Smooth muscle cell (in vitro differentiated cells): Measurements from ENCODE around the gene POLR1H. TPM values are rescaled to one million over a fixed set of nuclear protein-coding genes. Genes with fewer than 3 reads are reported as not detected.

Experiments
- DNase-seq: peaks from one replicate; lab custom pipeline; 2025; ENCODE audit not compliant: unreplicated experiment; lab: John Stamatoyannopoulos, UW
- H2AFZ ChIP-seq: fragments of 200-600 bp; sonication (generic); 2 replicates; pipeline ENCODE4 v1.6.0; 2016; ENCODE audit warnings: antibody characterized with exemption, low read depth, mild to moderate bottlenecking
- H3F3A ChIP-seq: fragments of 200-600 bp; sonication (generic); 2 replicates; pipeline ENCODE4 v1.6.0; 2017; ENCODE audit warnings: antibody characterized with exemption, low read depth
- H3K27ac ChIP-seq: fragments of 200-600 bp; sonication (generic); 2 replicates; pipeline ENCODE4 v1.5.1; 2016; ENCODE audit warnings: low read depth, mild to moderate bottlenecking
- H3K27me3 ChIP-seq: fragments of 200-600 bp; sonication (generic); 2 replicates; pipeline ENCODE4 v1.6.1; 2016; ENCODE audit warnings: low read depth, mild to moderate bottlenecking
- H3K36me3 ChIP-seq: fragments of 200-600 bp; sonication (generic); 2 replicates; pipeline ENCODE4 v1.5.1; 2016; ENCODE audit warnings: low read depth
- H3K4me1 ChIP-seq: fragments of 200-600 bp; sonication (generic); 2 replicates; pipeline ENCODE4 v1.5.1; 2016; ENCODE audit warnings: low read depth
- H3K4me2 ChIP-seq: fragments of 200-600 bp; sonication (generic); 2 replicates; pipeline ENCODE4 v1.6.0; 2016; ENCODE audit warnings: mild to moderate bottlenecking
- H3K4me3 ChIP-seq: fragments of 200-600 bp; sonication (generic); 2 replicates; pipeline ENCODE4 v1.5.1; 2016; ENCODE audit warnings: mild to moderate bottlenecking
- H3K79me2 ChIP-seq: fragments of 200-600 bp; sonication (generic); 2 replicates; pipeline ENCODE4 v1.6.0; 2016; ENCODE audit warnings: low read depth, mild to moderate bottlenecking
- H3K9ac ChIP-seq: fragments of 200-600 bp; sonication (generic); 2 replicates; pipeline ENCODE4 v1.6.0; 2016; ENCODE audit warnings: low read depth
- H3K9me3 ChIP-seq: fragments of 200-600 bp; sonication (generic); replicated peaks from 2 replicates; pipeline ENCODE4 v1.5.1; 2016; ENCODE audit warnings: low read depth
- H4K20me1 ChIP-seq: fragments of 200-600 bp; sonication (generic); 2 replicates; pipeline ENCODE4 v1.6.0; 2016; ENCODE audit warnings: low read depth
- CTCF ChIP-seq: fragments of 200-600 bp; sonication (generic); IDR thresholded peaks from 2 replicates; pipeline ENCODE4 v1.5.1; 2017; ENCODE audit warnings: borderline replicate concordance, mild to moderate bottlenecking, antibody characterized with exemption; ENCODE audit not compliant: insufficient read depth, poor library complexity, severe bottlenecking
- WGBS: methylation state at CpG from one replicate; pipeline ENCODE4 v1.1.7; 2016; ENCODE audit warnings: low lambda C conversion rate; 5-methylcytosine and 5-hydroxymethylcytosine counted together
- polyA plus RNA-seq: library from polyadenylated mRNA; unstranded; fragments of >200 nt; fragmentation: Nextera tagmentation; extraction: Ambion mirVana; gene quantifications from 2 replicates; pipeline ENCODE4 v1.2.1, GENCODE V29; 2016
- total RNA-seq: library from RNA; depleted of rRNA; stranded (reverse); fragments of >200 nt; gene quantifications from 2 replicates; pipeline ENCODE4 v1.2.3, GENCODE V29; 2014

Gene POLR1H
- total and polyA plus RNA-seq, 2 experiments from 2014 or later = 21.0 to 35.1 TPM

- Histone ChIP-seq H3K27ac (no peak overlapping the region), H4K20me1 (no peaks in the 10 kb centered on the region), H3K4me3 (no peak overlapping the region), H3K79me2 (no peaks in the 10 kb centered on the region), H3K27me3 (peaks cover 23% of the 10 kb centered on the region), H3K9ac (no peak overlapping the region), H3K36me3 (no peaks in the 10 kb centered on the region), H3K9me3 (no peaks in the 10 kb centered on the region), H2AFZ (no peak overlapping the region), H3F3A (no peaks in the 10 kb centered on the region), H3K4me2 (no peak overlapping the region), H3K4me1 (no peaks in the 10 kb centered on the region)
- no peak for DNase-seq
- 86% methylated on average over 5 of the region's 5 CpGs for WGBS
- no peak for TF ChIP-seq CTCF
Measured at GRCh38 chr6:30087876-30088275, 26.8 kb downstream of the POLR1H start.

GRCh38 chr6:30091577-30092381, 30.7 kb downstream of the POLR1H start:
- WGBS = 40% methylated on average over 11 of the region's 11 CpGs
- Histone ChIP-seq H3K9ac (no peak overlapping the region), H3K27me3 (peaks cover 55% of the 10 kb centered on the region), H3K27ac (no peak overlapping the region), H3K36me3 (no peaks in the 10 kb centered on the region), H3K79me2 (no peaks in the 10 kb centered on the region), H3F3A (no peaks in the 10 kb centered on the region), H3K9me3 (no peaks in the 10 kb centered on the region), H4K20me1 (no peaks in the 10 kb centered on the region), H3K4me2 (no peak overlapping the region), H2AFZ (no peak overlapping the region), H3K4me1 (no peaks in the 10 kb centered on the region), H3K4me3 (no peak overlapping the region)
- DNase-seq = no peak
- TF ChIP-seq CTCF = no peak

GRCh38 chr6:30092852-30093543, 31.9 kb downstream of the POLR1H start:
- Histone ChIP-seq H3K4me2 (no peak overlapping the region), H3K27me3 (peaks cover 63% of the 10 kb centered on the region), H2AFZ (no peak overlapping the region), H3K9ac (no peak overlapping the region), H3K79me2 (no peaks in the 10 kb centered on the region), H3K4me3 (no peak overlapping the region), H3K9me3 (no peaks in the 10 kb centered on the region), H3K27ac (no peak overlapping the region), H4K20me1 (no peaks in the 10 kb centered on the region), H3F3A (no peaks in the 10 kb centered on the region), H3K36me3 (no peaks in the 10 kb centered on the region), H3K4me1 (no peaks in the 10 kb centered on the region)
- WGBS = 77% methylated on average over 6 of the region's 6 CpGs
- no peak for TF ChIP-seq CTCF
- DNase-seq = no peak
